Skeletal muscle satellite cell (primary cell): ENCODE data around the gene MICU2.
"Not testable (repeated sequence)": the region's sequence is repeated elsewhere in the genome, so short reads cannot be mapped to it uniquely, and the experiment has no call there.

Experiments used
- H3K27me3 ChIP-seq: 2 replicates; pipeline ENCODE4 v1.7.0; 2013; ENCODE audit warnings: low read length; ENCODE audit not compliant: control insufficient read depth, insufficient read depth
- H3K36me3 ChIP-seq: 2 replicates; pipeline ENCODE4 v1.7.0; 2013; ENCODE audit warnings: mild to moderate bottlenecking, control low read depth, low read length; ENCODE audit not compliant: insufficient read depth
- H3K4me1 ChIP-seq: 2 replicates; pipeline ENCODE4 v1.7.0; 2013; ENCODE audit warnings: low read length; ENCODE audit not compliant: control insufficient read depth, insufficient read depth
- H3K4me2 ChIP-seq: 2 replicates; pipeline ENCODE4 v1.7.0; 2013; ENCODE audit warnings: mild to moderate bottlenecking, low read length
- H3K4me3 ChIP-seq: 2 replicates; pipeline ENCODE4 v1.7.0; 2013; ENCODE audit warnings: low read length
- H3K9ac ChIP-seq: 2 replicates; pipeline ENCODE4 v1.7.0; 2013; ENCODE audit warnings: mild to moderate bottlenecking, low read depth, low read length, moderate library complexity
- H3K9me3 ChIP-seq: replicated peaks from 2 replicates; pipeline ENCODE4 v1.7.0; 2013; ENCODE audit warnings: mild to moderate bottlenecking, control low read depth, low read length

The MICU2 gene

DNA sequence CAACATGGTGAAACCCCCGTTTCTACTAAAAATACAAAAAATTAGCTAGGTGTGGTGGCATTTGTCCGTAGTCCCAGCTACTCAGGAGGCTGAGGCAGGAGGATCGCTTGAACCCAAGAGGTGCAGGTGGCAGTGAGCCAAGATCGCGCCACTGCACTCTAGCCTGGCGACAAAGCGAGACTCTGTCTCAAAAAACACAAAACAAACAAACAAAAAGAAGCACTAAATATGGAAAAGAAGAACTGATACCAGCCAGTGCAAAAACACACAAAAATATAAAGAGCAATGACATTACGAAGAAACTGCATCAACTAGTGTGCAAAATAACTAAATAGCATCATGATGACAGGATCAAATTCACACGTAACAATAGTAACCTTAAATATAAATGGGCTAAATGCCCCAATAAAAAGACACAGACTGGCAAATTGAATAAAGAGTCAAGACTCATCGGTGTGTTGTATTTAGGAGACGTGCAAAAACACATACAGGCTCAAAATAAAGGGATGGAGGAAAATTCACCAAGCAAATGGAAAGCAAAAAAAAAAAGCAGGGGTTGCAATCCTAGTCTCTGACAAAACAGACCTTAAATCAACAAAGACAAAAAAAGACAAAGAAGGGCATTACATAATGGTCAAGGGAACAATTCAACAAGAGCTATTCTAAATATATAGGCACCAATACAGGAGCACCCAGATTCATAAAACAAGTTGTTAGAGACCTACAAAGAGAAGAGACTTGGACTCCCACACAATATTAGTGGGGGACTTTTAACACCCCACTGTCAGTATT is 13.1 kb downstream of the MICU2 start:
- not testable (repeated sequence) for H3K4me3 ChIP-seq, H3K9ac ChIP-seq, H3K27me3 ChIP-seq

GRCh38 chr13:21590231-21590630 is 13.7 kb downstream of the MICU2 start:
- peaks cover 19% of the 10 kb centered on the region for H3K4me1 ChIP-seq
- no peaks in the 10 kb centered on the region for H3K36me3 ChIP-seq
- no peak overlapping the region for H3K4me3 ChIP-seq
- no peak overlapping the region for H3K9ac ChIP-seq
- H3K4me2 ChIP-seq, result no peak overlapping the region
- no peaks in the 10 kb centered on the region for H3K9me3 ChIP-seq
- H3K27me3 ChIP-seq, result no peaks in the 10 kb centered on the region

More for the DNA sequence above, 13.1 kb downstream of the MICU2 start:
- H3K36me3 ChIP-seq, H3K9me3 ChIP-seq, H3K4me2 ChIP-seq: not testable (repeated sequence)
- H3K4me1 ChIP-seq, result peaks cover 19% of the 10 kb centered on the region

DNA sequence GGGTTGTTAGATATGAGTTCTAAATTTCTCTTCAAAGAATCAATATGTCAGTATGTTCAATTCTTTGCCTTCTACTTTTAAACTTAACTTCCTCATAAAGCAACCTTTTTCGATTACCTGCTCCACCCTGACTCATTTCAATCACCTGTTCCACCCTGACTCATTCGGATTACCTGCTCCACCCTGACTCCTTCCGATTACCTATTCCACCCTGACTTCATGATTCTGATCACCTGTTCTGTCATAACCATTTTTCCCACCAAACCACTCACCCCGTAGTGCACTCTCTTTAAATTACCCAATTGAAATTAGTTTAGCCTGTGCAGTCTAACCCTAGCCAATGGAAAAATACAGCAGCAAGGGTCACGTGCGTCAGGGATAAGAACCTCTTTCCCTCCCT is 14.5 kb downstream of the MICU2 start:
- not testable (repeated sequence) for H3K27me3 ChIP-seq, H3K36me3 ChIP-seq, H3K9ac ChIP-seq, H3K4me2 ChIP-seq, H3K4me3 ChIP-seq, H3K9me3 ChIP-seq
- H3K4me1 ChIP-seq, result peaks cover 19% of the 10 kb centered on the region

- H3K9ac ChIP-seq, H3K9me3 ChIP-seq, H3K36me3 ChIP-seq, H3K4me3 ChIP-seq, H3K27me3 ChIP-seq: not testable (repeated sequence)
- Histone ChIP-seq H3K4me1 (peaks cover 21% of the 10 kb centered on the region), H3K4me2 (peak overlapping the region; percentile 50)
These were observed 15.6 kb downstream of the MICU2 start for GRCh38 chr13:21588411-21588810.

GRCh38 chr13:21584973-21585592 is 18.9 kb downstream of the MICU2 start:
- no peak overlapping the region for H3K4me2 ChIP-seq
- H3K4me1 ChIP-seq, result peaks cover 25% of the 10 kb centered on the region
- no peaks in the 10 kb centered on the region for H3K27me3 ChIP-seq
- H3K36me3 ChIP-seq, result no peaks in the 10 kb centered on the region
- peaks cover 3% of the 10 kb centered on the region for H3K9me3 ChIP-seq
- H3K4me3 ChIP-seq, result no peak overlapping the region
- H3K9ac ChIP-seq, result no peak overlapping the region

GRCh38 chr13:21583478-21583877 is 20.5 kb downstream of the MICU2 start:
- Histone ChIP-seq H3K4me2 (peak overlapping the region; percentile 16), H3K4me1 (peaks cover 22% of the 10 kb centered on the region), H3K4me3 (no peak overlapping the region), H3K9me3 (peaks cover 3% of the 10 kb centered on the region), H3K36me3 (no peaks in the 10 kb centered on the region), H3K27me3 (no peaks in the 10 kb centered on the region), H3K9ac (no peak overlapping the region)

DNA sequence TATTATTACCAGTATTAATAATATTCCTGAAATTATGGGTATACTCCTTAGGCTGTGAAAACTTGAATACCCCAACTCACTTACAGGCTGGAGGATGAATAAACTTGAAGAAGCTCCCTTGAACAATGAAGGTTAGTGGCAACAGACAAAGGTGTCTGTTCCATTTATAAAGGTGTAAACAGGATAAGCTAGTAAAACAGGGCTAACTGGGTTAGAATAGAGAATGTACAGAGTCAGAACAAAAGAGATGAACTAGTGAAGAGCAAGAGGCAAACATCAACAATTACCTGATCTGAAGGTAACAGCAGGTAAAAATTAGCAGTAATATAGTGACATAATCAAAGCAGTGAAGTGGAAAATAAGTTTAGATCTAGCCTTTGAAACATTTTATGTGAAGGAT is 23.2 kb downstream of the MICU2 start:
- H3K27me3 ChIP-seq, result no peaks in the 10 kb centered on the region
- H3K4me2 ChIP-seq, result no peak overlapping the region
- no peak overlapping the region for H3K9ac ChIP-seq
- no peaks in the 10 kb centered on the region for H3K36me3 ChIP-seq
- H3K4me3 ChIP-seq, result no peak overlapping the region
- peaks cover 20% of the 10 kb centered on the region for H3K4me1 ChIP-seq
- H3K9me3 ChIP-seq, result peaks cover 3% of the 10 kb centered on the region

- Histone ChIP-seq H3K36me3 (no peaks in the 10 kb centered on the region), H3K4me3 (no peak overlapping the region), H3K9ac (no peak overlapping the region), H3K9me3 (peaks cover 3% of the 10 kb centered on the region), H3K4me2 (no peak overlapping the region), H3K4me1 (peaks cover 21% of the 10 kb centered on the region), H3K27me3 (no peaks in the 10 kb centered on the region)
These were observed 24.1 kb downstream of the MICU2 start for GRCh38 chr13:21579754-21580316.

GRCh38 chr13:21578748-21579147 is 25.2 kb downstream of the MICU2 start:
- Histone ChIP-seq H3K9me3 (peaks cover 3% of the 10 kb centered on the region), H3K9ac (no peak overlapping the region), H3K4me1 (peaks cover 26% of the 10 kb centered on the region), H3K36me3 (no peaks in the 10 kb centered on the region), H3K27me3 (no peaks in the 10 kb centered on the region), H3K4me3 (no peak overlapping the region), H3K4me2 (no peak overlapping the region)

DNA sequence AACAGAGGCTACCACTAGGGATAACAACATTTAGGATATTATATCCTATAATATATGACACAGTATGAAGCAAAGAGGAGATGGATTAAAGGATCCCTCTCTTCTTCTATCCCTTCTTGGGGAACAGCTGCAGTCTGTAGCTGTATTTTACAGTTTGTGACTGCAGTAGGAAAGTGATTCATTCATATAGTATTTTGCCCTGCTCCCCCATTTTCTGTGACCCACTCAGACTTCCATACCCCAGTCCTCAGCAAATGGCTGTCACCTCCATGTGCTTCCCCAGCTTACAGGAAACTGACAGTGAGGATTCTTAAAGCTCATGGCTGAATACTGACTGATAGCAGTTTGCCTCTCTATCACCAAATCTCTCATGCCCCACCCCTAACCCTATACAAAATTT is 27.5 kb downstream of the MICU2 start:
- peak overlapping the region; percentile 11 for H3K9ac ChIP-seq

GRCh38 chr13:21573920-21574712 is 29.9 kb downstream of the MICU2 start:
- no peak overlapping the region for H3K4me3 ChIP-seq
- no peaks in the 10 kb centered on the region for H3K36me3 ChIP-seq
- no peaks in the 10 kb centered on the region for H3K27me3 ChIP-seq
- H3K9me3 ChIP-seq, result no peaks in the 10 kb centered on the region
- no peak overlapping the region for H3K4me2 ChIP-seq
- H3K9ac ChIP-seq, result no peak overlapping the region
- peaks cover 16% of the 10 kb centered on the region for H3K4me1 ChIP-seq

More for the DNA sequence above, 27.5 kb downstream of the MICU2 start:
- Histone ChIP-seq H3K27me3 (no peaks in the 10 kb centered on the region), H3K9me3 (no peaks in the 10 kb centered on the region), H3K4me3 (no peak overlapping the region), H3K4me2 (peak overlapping the region; percentile 8), H3K36me3 (no peaks in the 10 kb centered on the region), H3K4me1 (peaks cover 24% of the 10 kb centered on the region)
